MM.1S (cell line): Measurements from ENCODE around the gene ATP5ME.

Source experiments
- DNase-seq: peaks from one replicate; pipeline ENCODE4 v3.0.0-alpha.2; 2015
- H2AFZ ChIP-seq: fragments of 300-600 bp; sonication (generic); 2 replicates; pipeline ENCODE4 v1.6.0; 2016; ENCODE audit warnings: antibody characterized with exemption, low read length
- H3F3A ChIP-seq: fragments of 300-600 bp; sonication (generic); 2 replicates; pipeline ENCODE4 v1.6.1; 2016; ENCODE audit warnings: mild to moderate bottlenecking, antibody characterized with exemption, low read length, moderate library complexity, mixed read lengths; ENCODE audit not compliant: insufficient read depth
- H3K27ac ChIP-seq: fragments of 300-600 bp; sonication (generic); 2 replicates; pipeline ENCODE4 v1.5.1; 2016; ENCODE audit warnings: mild to moderate bottlenecking, low read length
- H3K27me3 ChIP-seq: fragments of 300-600 bp; sonication (generic); replicated peaks from 2 replicates; pipeline ENCODE4 v1.6.0; 2016; ENCODE audit warnings: low read length; ENCODE audit not compliant: insufficient read depth
- H3K36me3 ChIP-seq: fragments of 300-600 bp; sonication (generic); replicated peaks from 2 replicates; pipeline ENCODE4 v1.6.1; 2016; ENCODE audit warnings: mild to moderate bottlenecking, low read length, mixed read lengths; ENCODE audit not compliant: insufficient read depth
- H3K4me1 ChIP-seq: fragments of 300-600 bp; sonication (generic); 2 replicates; pipeline ENCODE4 v1.6.1; 2016; ENCODE audit warnings: low read length, mixed read lengths
- H3K4me2 ChIP-seq: fragments of 300-600 bp; sonication (generic); 2 replicates; pipeline ENCODE4 v1.6.0; 2016; ENCODE audit warnings: low read depth, low read length
- H3K4me3 ChIP-seq: fragments of 300-600 bp; sonication (generic); 2 replicates; pipeline ENCODE4 v1.5.1; 2016; ENCODE audit warnings: low read length, mixed read lengths
- H3K79me2 ChIP-seq: fragments of 300-600 bp; sonication (generic); 2 replicates; pipeline ENCODE4 v1.6.1; 2016; ENCODE audit warnings: mixed run types, low read length, mixed read lengths
- H3K9ac ChIP-seq: fragments of 300-600 bp; sonication (generic); 2 replicates; pipeline ENCODE4 v1.6.1; 2016; ENCODE audit warnings: low read length, mixed read lengths
- H3K9me2 ChIP-seq: fragments of 300-600 bp; sonication (generic); replicated peaks from 2 replicates; pipeline ENCODE4 v1.6.1; 2016; ENCODE audit warnings: mild to moderate bottlenecking, low read length, mixed read lengths; ENCODE audit not compliant: insufficient read depth
- H3K9me3 ChIP-seq: fragments of 300-600 bp; sonication (generic); replicated peaks from 2 replicates; pipeline ENCODE4 v1.6.1; 2016; ENCODE audit warnings: mild to moderate bottlenecking, low read length, mixed read lengths; ENCODE audit not compliant: insufficient read depth
- H4K20me1 ChIP-seq: fragments of 300-600 bp; sonication (generic); 2 replicates; pipeline ENCODE4 v1.6.1; 2016; ENCODE audit warnings: mild to moderate bottlenecking, low read length, moderate library complexity, mixed read lengths; ENCODE audit not compliant: insufficient read depth
- CTCF ChIP-seq: fragments of 300-600 bp; sonication (generic); IDR thresholded peaks from 2 replicates; pipeline ENCODE4 v1.5.1; 2016; ENCODE audit warnings: antibody characterized with exemption, low read length, mixed read lengths
- EZH2 ChIP-seq: fragments of 300-600 bp; sonication (generic); optimal IDR thresholded peaks from 2 replicates; pipeline ENCODE3; 2017; ENCODE audit warnings: low read depth, mild to moderate bottlenecking, antibody characterized with exemption, low read length, mixed read lengths
- EZH2phosphoT487 ChIP-seq: fragments of 300-600 bp; sonication (generic); IDR thresholded peaks from 2 replicates; pipeline ENCODE4 v1.6.1; 2018; ENCODE audit warnings: antibody characterized with exemption, low read length

Gene ATP5ME

GRCh38 chr4:625631-626161 is 48.4 kb downstream of the ATP5ME start:
- H3K9me2 ChIP-seq, result no peaks in the 10 kb centered on the region
- H3K79me2 ChIP-seq, result no peaks in the 10 kb centered on the region
- no peaks in the 10 kb centered on the region for H3K27me3 ChIP-seq
- TF ChIP-seq EZH2 (no peak), CTCF (no peak), EZH2phosphoT487 (no peak)
- H3K36me3 ChIP-seq, result no peaks in the 10 kb centered on the region
- no peaks in the 10 kb centered on the region for H3K9me3 ChIP-seq
- H3K4me2 ChIP-seq, result no peak overlapping the region
- no peak overlapping the region for H3K4me3 ChIP-seq
- H3K27ac ChIP-seq, result no peak overlapping the region
- DNase-seq, result no peak
- H4K20me1 ChIP-seq, result no peaks in the 10 kb centered on the region
- no peaks in the 10 kb centered on the region for H3K4me1 ChIP-seq
- no peaks in the 10 kb centered on the region for H3F3A ChIP-seq
- H2AFZ ChIP-seq, result no peak overlapping the region
- H3K9ac ChIP-seq, result no peak overlapping the region

- Histone ChIP-seq H3K9ac (no peak within 1 kb of the TSS), H3K27me3 (no peaks in the 10 kb centered on the region), H3K9me2 (no peaks in the 10 kb centered on the region), H3K4me1 (no peaks in the 10 kb centered on the region), H3K4me3 (no peak within 1 kb of the TSS), H2AFZ (no peak within 1 kb of the TSS), H3K79me2 (no peaks in the 10 kb centered on the region), H3K4me2 (no peak within 1 kb of the TSS), H3F3A (no peaks in the 10 kb centered on the region), H3K36me3 (no peaks in the 10 kb centered on the region), H3K9me3 (no peaks in the 10 kb centered on the region), H3K27ac (no peak within 1 kb of the TSS), H4K20me1 (no peaks in the 10 kb centered on the region)
- no peak for DNase-seq
- no peak for TF ChIP-seq EZH2phosphoT487
- no peak for TF ChIP-seq EZH2
- no peak for TF ChIP-seq CTCF
Observed at GRCh38 chr4:624705-625590, 49.1 kb downstream of the ATP5ME start, which contains the start of gene PDE6B. TSS of gene PDE6B (plus strand) at chr4:625573. CDS start at chr4:625627, 54 bp downstream.

- no peak for DNase-seq
- no peaks in the 10 kb centered on the region for H3K79me2 ChIP-seq
- no peak overlapping the region for H3K27ac ChIP-seq
- no peaks in the 10 kb centered on the region for H4K20me1 ChIP-seq
- H3K4me1 ChIP-seq, result no peaks in the 10 kb centered on the region
- H3K9me3 ChIP-seq, result no peaks in the 10 kb centered on the region
- no peaks in the 10 kb centered on the region for H3K27me3 ChIP-seq
- no peak overlapping the region for H3K9ac ChIP-seq
- H3K4me2 ChIP-seq, result no peak overlapping the region
- TF ChIP-seq EZH2 (no peak), EZH2phosphoT487 (no peak), CTCF (no peak)
- no peak overlapping the region for H3K4me3 ChIP-seq
- H3F3A ChIP-seq, result no peaks in the 10 kb centered on the region
- H3K9me2 ChIP-seq, result no peaks in the 10 kb centered on the region
- no peaks in the 10 kb centered on the region for H3K36me3 ChIP-seq
- no peak overlapping the region for H2AFZ ChIP-seq
Observed at GRCh38 chr4:623914-624566, 50.0 kb downstream of the ATP5ME start.
